ENCODE measurements around the gene COA7. TPM values are rescaled to one million over a fixed set of nuclear protein-coding genes. Genes with fewer than 3 reads are reported as not detected.
"Not testable (repeated sequence)": the region's sequence is repeated elsewhere in the genome, so short reads cannot be mapped to it uniquely, and the experiment has no call there.

COA7 gene
- polyA plus RNA-seq, 5 donors: 10.2 to 14.0 (median 12.2) TPM

DNA sequence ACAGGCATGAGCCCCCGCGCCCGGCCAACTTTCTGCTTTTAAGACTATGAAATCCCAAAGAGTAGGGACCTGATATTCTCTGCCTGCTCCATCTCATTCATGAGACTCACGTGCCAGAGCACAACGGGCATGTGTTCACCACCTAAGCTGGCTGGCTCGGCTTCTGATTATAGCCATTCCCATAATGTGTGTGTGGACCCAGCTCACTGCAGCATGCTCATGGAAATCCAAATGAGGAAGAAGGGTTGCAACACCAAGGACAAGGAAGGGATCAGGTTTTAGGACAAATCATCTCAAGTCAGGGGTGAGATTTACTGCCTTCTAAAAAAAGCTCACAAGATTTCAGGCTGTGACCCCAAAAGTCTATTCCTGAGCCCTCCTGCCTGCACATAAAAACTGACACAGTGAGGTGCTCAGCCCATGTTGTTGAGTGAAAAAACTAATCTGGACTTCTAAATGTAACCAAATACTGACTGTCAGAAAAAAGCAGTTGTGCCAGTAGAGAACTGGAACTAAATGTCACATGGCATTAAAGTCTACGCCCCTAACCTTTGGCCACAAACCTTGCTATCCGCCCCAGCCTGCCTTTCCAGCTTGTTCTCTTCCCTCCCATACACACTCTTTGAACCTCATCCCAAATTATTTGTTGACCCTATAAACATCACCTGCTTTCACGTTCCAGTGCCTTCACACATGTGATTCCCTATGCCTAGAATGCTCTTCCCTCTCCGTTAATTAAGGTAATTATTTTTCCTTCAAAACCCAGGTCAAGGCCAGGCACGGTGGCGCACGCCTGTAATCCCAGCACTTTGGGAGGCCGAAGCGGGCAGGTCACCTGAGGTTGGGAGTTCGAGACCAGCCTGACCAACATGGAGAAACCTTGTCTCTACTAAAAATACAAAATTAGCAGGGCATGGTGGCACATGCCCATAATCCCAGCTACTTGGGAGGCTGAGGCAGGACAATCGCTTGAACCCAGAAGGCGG lies 9.1 kb upstream of the COA7 start:
- DNase-seq: no peak

DNA sequence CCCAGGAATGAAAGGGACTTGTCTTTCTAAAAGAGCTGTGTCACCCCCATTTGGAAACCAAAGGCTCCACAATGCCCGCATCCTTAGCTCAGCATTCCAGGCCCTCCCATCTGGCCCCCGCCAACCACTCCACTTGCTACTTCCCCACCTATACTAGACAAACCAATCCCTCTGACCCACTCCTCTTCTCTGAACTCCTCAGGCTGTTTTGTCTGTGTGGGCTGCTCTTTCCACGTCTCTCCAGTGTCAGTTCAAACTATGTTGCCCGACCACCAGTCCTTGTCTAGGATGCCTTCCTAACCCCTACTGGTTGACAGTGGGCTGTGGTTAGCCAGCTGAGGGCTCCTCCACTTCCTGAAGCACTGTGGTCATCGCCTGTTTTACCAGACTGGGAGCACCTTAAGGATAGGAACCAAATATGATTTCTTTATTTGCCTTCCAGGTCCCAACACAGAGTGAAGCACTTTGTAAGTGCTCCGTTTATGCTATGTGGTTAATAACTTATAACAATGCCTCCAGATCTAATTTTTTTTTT lies 8.1 kb upstream of the COA7 start:
- DNase-seq: no peak

DNA sequence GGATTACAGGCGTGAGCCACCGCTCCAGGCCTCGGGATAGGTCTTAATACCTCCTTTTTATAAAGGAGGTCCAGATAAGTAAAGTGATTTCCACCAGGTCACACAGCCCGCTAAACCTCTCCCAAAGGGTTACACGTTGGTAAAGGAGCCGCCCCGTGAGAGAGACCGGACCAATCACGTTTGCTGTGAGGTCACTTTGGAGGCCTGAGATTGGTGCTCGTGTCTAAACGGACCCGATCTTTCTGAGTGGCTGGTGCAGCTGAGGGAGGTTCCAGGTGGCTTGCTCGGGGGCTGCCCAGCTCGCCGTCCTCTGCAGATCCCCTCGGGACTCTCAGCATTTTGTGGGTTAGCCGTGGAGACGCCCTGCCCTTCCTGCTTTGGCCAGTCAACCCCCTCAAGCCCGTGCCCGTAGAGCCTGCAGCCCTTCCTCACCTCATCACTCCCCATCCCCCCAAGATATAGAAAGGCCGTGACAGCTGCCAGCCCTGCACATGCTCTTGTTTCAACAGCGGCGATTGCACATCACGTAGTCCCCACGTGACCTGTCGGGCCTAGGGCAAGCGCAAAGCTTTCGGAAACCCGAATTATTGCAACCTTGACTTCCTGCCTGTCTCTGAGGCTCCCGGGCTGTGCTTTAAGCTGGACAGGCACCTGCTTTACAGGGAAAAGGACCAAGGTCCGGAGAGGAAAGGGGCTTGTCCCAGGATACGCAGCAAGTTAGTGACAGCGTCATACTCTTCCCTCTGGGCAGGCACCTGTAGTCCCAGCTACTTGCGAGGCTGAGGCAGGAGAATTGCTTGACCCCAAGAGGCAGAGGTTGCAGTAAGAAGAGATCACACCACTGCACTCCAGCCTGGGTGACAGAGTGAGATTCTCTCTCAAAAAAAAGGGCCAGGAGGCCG lies 5.0 kb upstream of the COA7 start:
- DNase-seq: peak; percentile 84 to 87

DNA sequence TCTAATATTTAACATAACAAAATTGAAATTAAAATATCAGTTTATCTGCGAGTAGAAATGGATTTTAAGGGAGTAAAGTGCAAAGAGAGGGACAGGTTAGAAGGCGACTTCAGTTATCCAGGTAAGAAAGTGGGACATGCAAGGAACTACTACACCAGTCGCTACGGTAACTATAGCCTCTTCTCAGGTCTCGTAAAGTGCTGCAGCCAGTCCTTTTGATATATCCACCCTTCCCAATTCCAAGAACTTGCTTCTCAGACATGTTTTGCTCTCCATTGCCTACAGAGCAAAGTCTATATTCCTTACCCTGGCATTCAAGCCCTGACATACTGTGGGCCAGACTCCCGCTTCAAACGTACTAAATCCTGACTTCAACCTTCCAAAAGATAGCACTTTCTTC lies 2.5 kb downstream of the COA7 start:
- no peak for DNase-seq

DNA sequence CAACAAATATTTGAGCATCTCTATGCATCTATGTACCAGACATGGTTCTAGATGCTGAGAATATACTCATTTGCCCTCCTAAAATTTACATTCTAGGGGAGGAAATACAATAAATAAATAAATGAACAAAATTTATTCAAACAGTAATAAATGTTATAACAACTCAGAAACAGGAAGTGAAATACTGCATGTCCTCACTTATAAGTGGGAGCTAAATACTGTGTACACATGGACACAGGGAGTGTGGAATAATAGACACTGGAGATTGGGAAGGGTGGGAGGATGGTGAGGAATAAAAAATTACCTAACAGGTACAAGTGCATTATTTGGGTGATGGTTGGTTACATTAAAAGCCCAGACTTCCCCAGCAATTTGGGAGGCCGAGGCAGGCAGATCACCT lies 4.3 kb downstream of the COA7 start:
- DNase-seq: no peak

DNA sequence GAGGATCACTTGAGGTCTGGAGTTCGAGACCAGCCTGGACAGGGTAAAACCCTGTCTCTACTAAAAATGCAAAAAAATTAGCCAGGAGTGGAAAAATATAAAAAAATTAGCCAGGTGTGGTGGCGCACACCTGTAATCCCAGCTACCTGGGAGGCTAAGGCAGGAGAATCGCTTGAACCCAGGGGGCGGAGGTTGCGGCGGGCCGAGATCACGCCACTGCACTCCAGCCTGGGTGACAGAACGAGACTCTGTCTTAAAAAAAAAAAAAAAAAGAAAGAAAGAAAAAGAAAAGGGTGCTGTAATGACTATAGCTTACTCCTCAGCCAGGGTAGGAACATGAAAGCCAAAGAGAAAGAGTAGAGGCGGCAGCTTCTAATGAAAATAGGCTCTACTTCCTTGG lies 4.8 kb downstream of the COA7 start:
- DNase-seq: not testable (repeated sequence)

DNA sequence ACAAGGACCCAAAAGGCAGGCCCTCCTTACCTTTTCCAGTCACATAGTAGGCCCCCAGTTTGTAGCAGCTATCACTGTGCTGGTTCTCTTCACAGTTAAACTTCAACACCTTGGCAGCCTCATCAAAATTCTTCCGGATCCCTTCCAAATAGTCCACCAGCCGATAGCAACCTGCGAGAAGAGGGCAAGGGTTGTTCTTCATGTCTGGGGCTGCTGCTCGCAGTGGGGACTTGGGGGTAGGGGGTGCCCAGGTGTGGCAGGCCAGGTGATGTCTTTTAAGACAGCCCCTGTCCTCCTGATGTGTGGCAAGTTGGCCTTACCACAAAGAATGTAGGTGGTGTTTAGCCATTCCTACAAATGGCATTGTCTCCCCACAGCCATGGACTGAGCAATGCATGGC lies 5.5 kb downstream of the COA7 start:
- no peak for DNase-seq

DNA sequence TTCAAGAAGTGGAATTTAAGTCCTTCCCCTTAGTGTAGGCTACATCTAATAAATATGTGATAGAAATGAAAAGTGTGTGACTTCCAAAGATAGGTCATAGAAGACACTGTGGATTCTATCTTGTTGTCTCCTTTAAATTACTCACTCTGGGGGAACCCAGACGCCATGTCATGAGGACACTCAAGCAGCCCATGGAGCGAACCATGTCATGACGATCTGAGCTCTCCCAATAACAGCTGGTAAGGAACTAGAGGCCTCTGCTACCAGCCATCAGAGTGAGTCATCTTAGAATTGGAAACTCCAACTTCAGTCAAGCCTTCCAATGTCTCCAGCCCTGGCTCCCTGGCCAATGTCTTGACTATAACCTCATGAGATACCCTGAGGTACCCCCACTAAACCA lies 6.3 kb downstream of the COA7 start:
- DNase-seq: no peak

DNA sequence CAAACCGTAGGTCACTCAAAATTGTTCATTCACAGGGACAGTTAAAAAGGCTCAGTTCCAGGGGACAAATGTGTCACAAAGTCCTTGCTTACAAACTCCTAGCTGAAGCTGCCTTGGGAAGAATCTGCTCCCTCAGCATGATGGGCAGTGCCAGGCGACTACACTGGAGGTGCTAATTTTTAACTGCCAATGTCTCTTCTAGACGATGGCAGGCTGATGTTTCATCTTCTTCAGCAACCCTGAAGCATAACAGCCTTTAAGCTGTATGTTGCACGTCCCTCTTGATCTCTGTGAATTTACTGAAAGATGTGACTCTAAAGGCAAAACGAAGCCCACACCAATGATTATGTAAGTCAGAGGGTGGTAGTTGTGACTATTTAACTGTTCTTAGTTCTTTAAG lies 11.3 kb downstream of the COA7 start:
- DNase-seq: no peak

DNA sequence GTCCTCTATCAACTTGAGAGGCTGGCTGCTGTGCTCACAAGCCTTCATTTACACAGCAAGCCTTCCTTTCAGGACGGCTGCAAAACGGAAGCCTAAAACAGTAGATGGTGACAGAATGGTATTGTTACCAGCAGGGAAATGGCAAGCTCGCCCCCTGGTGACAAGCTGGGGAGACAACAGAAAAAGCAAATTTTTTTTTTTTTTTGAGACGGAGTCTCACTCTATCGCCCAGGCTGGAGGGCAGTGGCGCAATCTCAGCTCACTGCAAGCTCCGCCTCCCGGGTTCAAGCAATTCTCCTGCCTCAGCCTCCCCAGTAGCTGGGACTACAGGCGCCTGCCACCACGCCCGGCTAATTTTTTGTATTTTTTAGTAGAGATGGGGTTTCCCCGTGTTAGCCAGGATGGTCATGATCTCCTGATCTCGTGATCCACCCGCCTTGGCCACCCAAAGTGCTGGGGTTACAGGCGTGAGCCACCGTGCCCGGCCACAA lies 11.8 kb downstream of the COA7 start:
- peak; percentile 33 to 57 for DNase-seq

DNA sequence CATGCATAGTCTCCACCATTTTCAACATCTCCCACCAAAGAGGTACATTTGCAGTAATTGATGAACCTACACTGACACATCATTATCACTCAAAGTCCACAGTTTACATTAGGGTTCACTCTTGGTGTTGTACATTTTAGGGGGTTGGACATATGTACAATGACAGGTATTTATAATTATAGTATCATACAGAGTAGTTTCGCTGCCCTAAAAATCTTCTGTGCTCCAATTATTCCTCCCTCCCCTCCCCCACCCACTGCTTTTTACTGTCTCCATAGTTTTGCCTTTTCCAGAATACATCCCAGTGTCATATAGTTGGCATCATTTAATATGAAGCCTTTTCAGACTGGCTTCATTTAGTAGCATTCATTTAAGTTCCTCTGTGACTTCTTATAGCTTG lies 13.6 kb downstream of the COA7 start:
- DNase-seq: no peak

DNA sequence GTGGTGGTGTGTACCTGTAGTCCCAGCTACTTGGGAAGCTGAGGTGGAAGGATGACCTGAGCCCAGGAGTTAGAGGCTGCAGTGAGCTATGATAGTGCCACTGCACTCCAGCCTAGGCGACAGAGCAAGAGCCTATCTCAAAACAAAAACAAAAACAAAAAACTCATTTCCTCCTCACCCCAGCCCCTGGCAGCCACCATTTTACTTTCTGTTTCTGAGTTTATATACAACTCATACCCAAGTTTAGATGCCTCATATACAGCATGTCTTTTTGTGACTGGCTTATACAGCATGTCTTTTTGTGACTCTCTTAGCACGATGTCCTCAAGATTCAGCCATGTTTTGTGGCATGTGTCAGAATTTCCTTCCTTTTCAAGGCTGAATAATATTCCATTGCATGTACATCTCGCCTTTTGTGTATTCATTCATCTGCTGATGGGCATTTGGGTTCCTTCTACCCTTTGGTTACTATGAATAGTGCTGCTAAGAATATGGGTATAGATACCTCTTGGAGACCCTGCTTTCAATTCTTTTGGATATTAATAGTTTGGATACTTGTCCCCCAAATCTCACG lies 14.7 kb downstream of the COA7 start:
- DNase-seq: no peak

DNA sequence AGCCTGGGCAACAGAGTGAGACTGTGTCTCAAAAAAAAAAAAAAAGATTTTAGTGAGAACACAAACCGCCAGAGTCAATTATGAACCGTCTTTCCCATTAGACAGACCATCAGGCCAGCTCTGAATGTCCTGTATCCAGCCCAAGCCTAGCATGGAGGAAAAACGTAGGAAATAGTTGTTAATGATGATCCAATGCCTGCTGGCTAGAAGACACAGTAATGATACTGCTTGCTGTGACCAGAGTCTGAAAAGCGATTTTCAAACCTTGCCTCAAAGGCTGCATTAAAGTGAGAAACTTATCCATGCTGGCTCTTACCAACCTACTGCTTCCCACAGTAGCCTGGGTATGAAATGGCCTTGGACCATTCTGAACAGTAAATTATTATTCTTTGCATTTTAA lies 17.0 kb downstream of the COA7 start:
- no peak for DNase-seq

DNA sequence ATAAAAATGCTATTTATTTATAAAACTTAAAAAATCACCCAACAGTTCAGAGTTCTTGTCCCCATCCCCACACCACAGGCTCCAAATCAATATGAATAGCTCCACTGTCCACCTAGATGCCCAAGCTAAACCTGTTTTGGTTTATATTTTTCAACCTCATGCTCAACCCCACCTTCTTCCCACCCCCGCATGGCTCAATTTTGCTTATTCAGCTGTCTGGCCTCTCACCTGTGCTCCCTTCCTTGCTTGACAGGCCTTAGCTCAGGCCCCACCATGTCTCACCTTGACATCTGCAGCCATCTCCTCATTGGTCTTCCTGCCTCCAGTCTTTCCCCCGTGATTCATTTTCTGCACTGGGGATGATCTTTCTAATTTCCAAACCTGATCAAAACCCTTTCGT lies 17.8 kb downstream of the COA7 start:
- DNase-seq: no peak

DNA sequence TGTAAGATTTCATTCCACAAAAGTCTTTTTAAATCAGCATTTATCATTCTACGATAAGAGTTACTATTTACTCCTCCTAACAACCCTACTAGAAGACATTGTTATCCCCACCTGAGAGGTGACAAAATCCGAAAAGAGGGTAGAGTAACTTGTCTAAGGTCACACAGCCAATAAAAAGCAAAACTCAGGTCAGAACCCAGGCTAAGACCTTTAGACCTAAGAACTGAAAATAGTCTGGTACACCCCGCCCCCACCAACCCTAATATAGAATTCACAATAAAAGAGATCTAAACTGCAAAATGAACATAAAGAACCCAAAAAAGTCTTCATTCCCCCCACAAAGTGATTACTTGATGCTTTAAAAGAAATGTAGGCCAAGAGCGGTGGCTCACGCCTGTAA lies 18.6 kb downstream of the COA7 start:
- no peak for DNase-seq

DNA sequence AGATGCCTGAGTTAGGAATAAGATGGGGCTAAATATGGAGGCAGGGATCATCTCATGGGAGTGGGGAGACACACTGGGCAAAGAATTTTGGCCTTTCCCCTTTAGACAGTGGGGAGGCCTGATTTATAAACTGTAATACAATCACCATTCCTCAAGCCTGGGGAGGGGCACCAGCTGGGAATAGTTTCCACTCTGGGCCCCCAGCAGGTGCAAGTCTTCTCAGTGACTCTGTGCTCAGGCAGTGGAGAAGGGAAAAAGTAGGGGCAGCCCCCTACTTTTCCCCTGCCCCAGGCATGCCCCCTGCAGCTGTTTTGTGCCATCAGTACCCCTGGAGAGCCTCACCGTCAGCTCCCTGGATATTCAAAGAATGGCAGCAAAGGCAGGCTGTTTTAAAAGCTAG lies 19.1 kb downstream of the COA7 start:
- DNase-seq: no peak

DNA sequence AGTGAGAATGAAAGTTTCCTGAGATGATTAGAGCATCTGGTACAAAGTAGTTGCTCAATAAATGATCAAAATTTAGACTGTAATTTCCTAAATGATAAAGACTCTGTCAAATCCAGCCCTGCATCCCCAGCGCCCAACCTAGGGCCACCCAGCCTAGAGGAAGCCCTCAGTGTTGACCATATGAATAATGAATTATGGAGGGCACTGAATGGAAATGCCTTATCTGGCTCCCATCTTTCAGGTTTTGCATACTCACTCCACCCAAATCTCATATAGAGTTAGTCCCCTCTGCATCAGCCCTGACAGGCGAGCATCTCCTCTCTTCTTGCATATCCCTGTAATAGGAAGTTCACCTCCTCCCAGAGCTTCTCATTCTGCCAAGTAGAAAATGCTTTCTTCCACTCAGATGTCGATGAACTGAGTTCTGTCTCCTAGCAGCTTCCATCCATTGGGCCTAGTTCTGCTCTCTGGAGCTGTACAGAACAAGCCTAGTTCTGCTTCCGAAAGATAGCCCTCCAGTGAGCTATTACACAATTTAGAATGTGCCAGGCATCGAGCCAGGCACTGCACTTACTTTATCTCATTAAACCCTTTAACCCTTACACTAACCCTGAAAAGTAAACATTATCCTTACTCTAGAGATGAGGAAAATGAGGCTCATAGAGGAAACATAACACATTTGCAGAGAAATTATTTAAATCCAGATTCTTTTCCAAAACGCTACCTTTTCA lies 20.9 kb downstream of the COA7 start:
- DNase-seq: peak; percentile 42 to 43

DNA sequence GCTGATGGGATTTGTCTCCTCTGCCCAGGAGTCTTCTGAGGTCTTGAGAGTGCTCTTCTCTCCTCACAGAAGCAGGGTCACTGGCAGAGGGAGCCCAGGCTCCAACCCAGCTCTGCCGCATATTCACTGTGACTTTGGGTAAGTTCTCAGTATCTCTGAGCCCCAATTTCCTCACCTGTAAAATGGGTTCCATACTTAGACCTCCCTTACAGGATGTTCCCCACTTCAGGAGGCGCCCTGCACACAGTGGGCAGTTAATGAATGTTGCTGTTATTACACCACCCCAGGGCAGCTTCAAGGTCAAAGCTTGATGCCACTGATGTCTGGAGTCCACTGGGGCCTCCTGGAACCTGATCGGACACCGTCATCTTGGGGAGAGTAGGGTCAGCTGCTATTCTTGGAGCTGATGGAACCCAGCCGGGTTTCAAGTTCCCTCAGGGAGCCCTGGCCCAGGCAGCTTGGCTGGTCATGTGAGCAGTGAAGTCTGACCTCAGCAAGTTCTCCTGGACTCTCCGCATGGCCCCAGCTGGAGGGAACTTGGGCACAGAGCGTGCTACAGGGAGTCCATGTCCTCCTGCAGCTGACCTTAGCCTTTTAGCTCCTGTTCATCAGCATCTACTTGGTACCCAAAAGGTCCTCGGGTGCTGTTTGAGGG lies 21.8 kb downstream of the COA7 start:
- DNase-seq: no peak

DNA sequence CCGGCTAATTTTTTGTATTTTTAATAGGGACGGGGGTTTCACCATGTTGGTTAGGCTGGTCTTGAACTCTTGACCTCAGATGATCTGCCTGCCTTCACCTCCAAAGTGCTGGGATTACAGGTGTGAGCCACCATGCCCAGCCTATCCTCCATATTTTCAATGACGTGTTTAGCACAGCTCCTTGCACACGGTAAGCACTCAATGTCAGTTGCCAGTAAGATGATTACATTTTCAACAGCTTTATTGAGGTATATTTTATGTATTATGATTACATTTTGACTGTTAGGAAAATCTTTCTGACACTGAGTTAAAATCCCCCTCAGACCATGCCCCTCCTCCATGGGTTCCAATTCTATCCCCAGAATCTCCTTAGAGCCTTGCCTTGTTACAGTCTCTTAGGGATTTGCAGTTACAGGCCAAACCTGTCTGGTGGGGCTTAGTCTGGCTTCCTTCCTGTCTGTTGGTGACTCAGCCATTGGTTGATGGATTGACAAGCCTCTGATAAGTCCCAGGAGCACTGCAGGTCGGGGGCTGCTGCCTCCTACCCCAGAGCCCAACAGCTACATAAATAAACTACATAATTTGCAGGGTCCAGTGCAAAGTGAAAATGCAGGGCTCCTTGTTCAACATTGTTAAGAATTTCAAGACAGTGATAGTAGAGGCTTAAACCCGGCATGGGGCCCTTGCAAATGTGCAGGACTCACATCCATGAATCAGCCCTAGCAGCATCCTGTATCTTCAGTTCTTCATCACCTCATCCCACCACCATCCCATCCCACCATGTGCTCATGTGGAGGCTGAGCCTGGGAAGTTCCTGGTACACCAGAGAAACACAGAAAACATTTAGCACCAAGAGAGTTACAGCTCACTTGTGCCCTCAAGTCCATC lies 23.4 kb downstream of the COA7 start:
- DNase-seq: no peak

DNA sequence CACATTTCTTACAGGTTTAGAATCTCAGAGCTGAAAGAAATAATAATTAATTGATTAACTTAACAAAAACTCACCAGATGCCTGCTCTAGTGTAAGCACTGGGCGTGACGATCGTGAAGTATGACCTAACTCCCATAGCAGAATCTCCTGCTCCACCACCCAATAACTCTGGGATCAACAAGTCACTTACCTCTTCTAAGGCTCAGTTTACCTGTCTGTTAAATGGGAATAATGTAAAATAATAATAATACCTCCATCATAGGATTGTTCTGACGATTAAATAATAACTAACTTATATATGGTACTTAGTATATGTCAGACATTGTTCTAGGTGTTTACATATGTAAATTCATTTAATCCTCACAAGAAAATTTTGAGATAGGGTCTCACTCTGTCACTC lies 24.6 kb downstream of the COA7 start:
- no peak for DNase-seq

Measured in right lung (tissue), 5 donors.